IMR-90 (cell line): ENCODE measurements around the gene GRID2IP. TPM values are rescaled to one million over a fixed set of nuclear protein-coding genes. Genes with fewer than 3 reads are reported as not detected.
A peak's percentile ranks its signal among the peaks of the same experiment; 100 is the strongest.

Experiments
- ATAC-seq: fragments of 200-7000 bp; cut with Tn5 transposase; 2 replicates; pipeline ENCODE4 v1.9.1; 2020; ENCODE audit warnings: low read depth, mild to moderate bottlenecking, moderate library complexity
- BruUV-seq: library from RNA; stranded (reverse); fragments of 400-500 nt; replicated peaks from 2 replicates; lab custom pipeline; 2021; lab: Mats Ljungman, UMichigan
- CTCF ChIA-PET: fragments of 300-600 bp; formaldehyde crosslinking; extraction: SDS; loops from one replicate; lab custom pipeline; 2021; ENCODE audit warnings: antibody characterized with exemption; lab: Yijun Ruan, JAX
- POLR2A ChIA-PET: fragments of 300-600 bp; sonication (Branson Sonifier 250); formaldehyde crosslinking; loops from one replicate; lab custom pipeline; 2022; ENCODE audit warnings: antibody characterized with exemption; ENCODE audit not compliant: unreplicated experiment; lab: Charles Lee
- DNase-seq: peaks from one replicate; pipeline ENCODE4 v3.0.0; 2013
- H2AFZ ChIP-seq: replicated peaks from 2 replicates; pipeline ENCODE3; 2013; ENCODE audit warnings: low read length, mild to moderate bottlenecking; ENCODE audit not compliant: poor library complexity
- H2AK5ac ChIP-seq: 2 replicates; pipeline ENCODE4 v1.6.1; 2013; ENCODE audit warnings: low read depth, low read length, inconsistent platforms
- H2AK9ac ChIP-seq: replicated peaks from 2 replicates; pipeline ENCODE3; 2013; ENCODE audit warnings: mild to moderate bottlenecking, low read depth, low read length, moderate library complexity; ENCODE audit not compliant: poor library complexity
- H2BK120ac ChIP-seq: 2 replicates; pipeline ENCODE4 v1.6.1; 2013; ENCODE audit warnings: low read depth, low read length, inconsistent platforms
- H2BK15ac ChIP-seq: 3 replicates; pipeline ENCODE4 v1.6.1; 2013; ENCODE audit warnings: low read depth, low read length, inconsistent platforms
- H2BK20ac ChIP-seq: 2 replicates; pipeline ENCODE4 v1.6.1; 2013; ENCODE audit warnings: low read depth, mild to moderate bottlenecking, inconsistent platforms, low read length, moderate library complexity
- H2BK5ac ChIP-seq: 2 replicates; pipeline ENCODE4 v1.6.1; 2013; ENCODE audit warnings: mild to moderate bottlenecking, low read depth, low read length, inconsistent platforms; ENCODE audit not compliant: poor library complexity, severe bottlenecking
- H3K14ac ChIP-seq: replicated peaks from 2 replicates; pipeline ENCODE4 v1.6.1; 2013; ENCODE audit warnings: low read depth, low read length, inconsistent platforms
- H3K18ac ChIP-seq: 2 replicates; pipeline ENCODE4 v1.6.1; 2013; ENCODE audit warnings: low read depth, low read length, control low read depth
- H3K23ac ChIP-seq: 2 replicates; pipeline ENCODE4 v1.6.1; 2013; ENCODE audit warnings: low read depth, low read length, inconsistent platforms
- H3K27ac ChIP-seq: 2 replicates; pipeline ENCODE4 v1.5.1; 2013; ENCODE audit warnings: mild to moderate bottlenecking, control low read depth, low read length; ENCODE audit not compliant: insufficient read depth
- H3K27me3 ChIP-seq: 2 replicates; pipeline ENCODE4 v1.6.1; 2013; ENCODE audit warnings: low read length; ENCODE audit not compliant: control insufficient read depth, insufficient read depth
- H3K36me3 ChIP-seq: 2 replicates; pipeline ENCODE4 v1.6.1; 2013; ENCODE audit warnings: low read length, mixed read lengths; ENCODE audit not compliant: control insufficient read depth, insufficient read depth
- H3K4ac ChIP-seq: 2 replicates; pipeline ENCODE4 v1.6.1; 2013; ENCODE audit warnings: low read depth, low read length, inconsistent platforms
- H3K4me1 ChIP-seq: 2 replicates; pipeline ENCODE4 v1.6.1; 2013; ENCODE audit warnings: low read length, mixed read lengths; ENCODE audit not compliant: control insufficient read depth, insufficient read depth
- H3K4me2 ChIP-seq: 2 replicates; pipeline ENCODE4 v1.6.1; 2013; ENCODE audit warnings: low read depth, mild to moderate bottlenecking, control low read depth, low read length, moderate library complexity
- H3K4me3 ChIP-seq: 2 replicates; pipeline ENCODE4 v1.5.1; 2013; ENCODE audit warnings: low read depth, mild to moderate bottlenecking, control low read depth, low read length, moderate library complexity; ENCODE audit not compliant: insufficient read depth
- H3K56ac ChIP-seq: 2 replicates; pipeline ENCODE4 v1.6.1; 2013; ENCODE audit warnings: low read length, inconsistent platforms; ENCODE audit not compliant: insufficient read depth; ENCODE audit errors: extremely low read depth
- H3K79me1 ChIP-seq, 2 experiments: 2 replicates each; pipeline ENCODE4 v1.6.1; 2013; ENCODE audit warnings: low read length in 2 of 2, inconsistent platforms in 1 of 2, low read depth in 1 of 2
- H3K9ac ChIP-seq: 2 replicates; pipeline ENCODE4 v1.6.1; 2013; ENCODE audit warnings: low read depth, low read length, control low read depth
- H3K9me1 ChIP-seq: 2 replicates; pipeline ENCODE4 v1.6.1; 2013; ENCODE audit warnings: low read length, inconsistent platforms; ENCODE audit not compliant: insufficient read depth
- H3K9me3 ChIP-seq: 2 replicates; pipeline ENCODE4 v1.6.1; 2013; ENCODE audit warnings: low read length; ENCODE audit not compliant: control insufficient read depth, insufficient read depth
- H4K20me1 ChIP-seq: 2 replicates; pipeline ENCODE4 v1.6.1; 2013; ENCODE audit warnings: low read length, inconsistent platforms; ENCODE audit not compliant: insufficient read depth
- H4K5ac ChIP-seq: 2 replicates; pipeline ENCODE4 v1.6.1; 2013; ENCODE audit warnings: mild to moderate bottlenecking, low read depth, low read length, control low read depth
- H4K8ac ChIP-seq, 2 experiments: 2 replicates each; pipeline ENCODE4 v1.6.1; 2013; ENCODE audit warnings: low read depth in 2 of 2, low read length in 2 of 2, control low read depth in 1 of 2, inconsistent platforms in 1 of 2
- H4K91ac ChIP-seq: 2 replicates; pipeline ENCODE4 v1.6.1; 2013; ENCODE audit warnings: low read depth, low read length, inconsistent platforms; ENCODE audit not compliant: insufficient read depth
- BHLHE40 ChIP-seq: fragments of 150-350 bp; IDR thresholded peaks from 2 replicates; pipeline ENCODE4 v1.6.1; 2016; ENCODE audit warnings: mild to moderate bottlenecking, low read depth, low read length
- CEBPB ChIP-seq: IDR thresholded peaks from 2 replicates; pipeline ENCODE4 v1.6.1; 2012; ENCODE audit warnings: low read depth, low read length, improper control_type of control experiment
- CHD1 ChIP-seq: IDR thresholded peaks from 2 replicates; pipeline ENCODE4 v1.6.1; 2012; ENCODE audit warnings: low read depth, low read length, improper control_type of control experiment
- ELK1 ChIP-seq: fragments of 150-350 bp; IDR thresholded peaks from 2 replicates; pipeline ENCODE4 v1.6.1; 2016; ENCODE audit warnings: low read depth, mild to moderate bottlenecking, low read length, moderate library complexity, borderline replicate concordance
- FOS ChIP-seq: fragments of 150-350 bp; IDR thresholded peaks from 2 replicates; pipeline ENCODE4 v1.6.1; 2016; ENCODE audit warnings: low read depth, low read length
- MAFK ChIP-seq: IDR thresholded peaks from 2 replicates; pipeline ENCODE4 v1.6.1; 2012; ENCODE audit warnings: low read depth, low read length, improper control_type of control experiment
- MAZ ChIP-seq: IDR thresholded peaks from 2 replicates; pipeline ENCODE4 v1.6.1; 2012; ENCODE audit warnings: low read depth, mild to moderate bottlenecking, low read length, improper control_type of control experiment, moderate library complexity, borderline replicate concordance
- MXI1 ChIP-seq: IDR thresholded peaks from 2 replicates; pipeline ENCODE4 v1.6.1; 2012; ENCODE audit warnings: low read depth, mild to moderate bottlenecking, low read length, moderate library complexity, borderline replicate concordance
- NFE2L2 ChIP-seq: fragments of 150-350 bp; IDR thresholded peaks from 2 replicates; pipeline ENCODE4 v1.6.1; 2016; ENCODE audit warnings: low read depth, mild to moderate bottlenecking, low read length
- POLR2A ChIP-seq: IDR thresholded peaks from 2 replicates; pipeline ENCODE4 v1.6.1; 2012; ENCODE audit warnings: mild to moderate bottlenecking, low read depth, low read length
- RAD21 ChIP-seq: IDR thresholded peaks from 2 replicates; pipeline ENCODE4 v1.6.1; 2012; ENCODE audit warnings: low read length, improper control_type of control experiment
- RCOR1 ChIP-seq: IDR thresholded peaks from 2 replicates; pipeline ENCODE4 v1.6.1; 2012; ENCODE audit warnings: mild to moderate bottlenecking, low read length, improper control_type of control experiment; ENCODE audit not compliant: insufficient replicate concordance
- RFX5 ChIP-seq: IDR thresholded peaks from 2 replicates; pipeline ENCODE4 v1.8.0; 2012; ENCODE audit warnings: low read depth, mild to moderate bottlenecking, low read length, moderate library complexity
- SMC3 ChIP-seq: fragments of 150-350 bp; IDR thresholded peaks from 2 replicates; pipeline ENCODE4 v1.6.1; 2016; ENCODE audit warnings: low read depth, mild to moderate bottlenecking, antibody characterized with exemption, low read length, moderate library complexity
- USF2 ChIP-seq: fragments of 150-350 bp; IDR thresholded peaks from 2 replicates; pipeline ENCODE4 v1.6.1; 2017; ENCODE audit warnings: mild to moderate bottlenecking, antibody characterized with exemption, low read length, low read depth
- WGBS, 2 experiments: methylation state at CpG; one replicate each; pipeline versions ENCODE4 v1.1.5 to v1.1.7; 2013; ENCODE audit warnings: missing lambda C conversion rate in 2 of 2; ENCODE audit not compliant: insufficient read length in 1 of 2; ENCODE audit errors: extremely low coverage in 2 of 2; 5-methylcytosine and 5-hydroxymethylcytosine counted together
- dilution Hi-C: fragments of 300-500 bp; cut with HindIII; formaldehyde crosslinking; loops from one replicate; pipeline ENCODE4 v1.14.3; 2018; ENCODE audit warnings: low sequenced_read_pairs; ENCODE audit not compliant: unreplicated experiment
- in situ Hi-C: fragments of 300-500 bp; cut with MboI; formaldehyde crosslinking; loops from 3 replicates; pipeline ENCODE4 v1.14.3; 2019; ENCODE audit warnings: low sequenced_read_pairs, inconsistent platforms, mixed read lengths
- intact Hi-C: fragments of 100-400 bp; cut with micrococcal nuclease; formaldehyde crosslinking; loops from 2 replicates; pipeline ENCODE4 v1.10.0; 2022
- polyA plus RNA-seq, 3 experiments: library from polyadenylated mRNA; depleted of rRNA; stranded (reverse); fragments of >200 nt; gene quantifications; 2 replicates each; pipeline ENCODE4 v1.2.3, GENCODE V29; 2012; ENCODE audit warnings: low replicate concordance in 1 of 3
- total RNA-seq: library from RNA; depleted of rRNA; stranded (reverse); fragments of >200 nt; gene quantifications from 2 replicates; pipeline ENCODE4 v1.2.3, GENCODE V29; 2012
- TF ChIP-seq, protein P1 (sequence below): conservative IDR thresholded peaks from 2 replicates; pipeline ENCODE4 v1.5.1; 2012; ENCODE audit warnings: mild to moderate bottlenecking, low read depth, low read length, improper control_type of control experiment

Gene GRID2IP
- total and polyA plus RNA-seq, 2 of the 4 experiments (the other 2 are of a cell fraction): not detected

GRCh38 chr7:6460990-6461584, 90.2 kb downstream of the GRID2IP start:
- H3K79me1 ChIP-seq: peaks cover 18 to 40% of the 10 kb centered on the region in 2 experiments
- no peak overlapping the region for H2AFZ ChIP-seq
- no peaks in the 10 kb centered on the region for H3K27me3 ChIP-seq
- peaks cover 24% of the 10 kb centered on the region for H4K20me1 ChIP-seq
- H4K5ac ChIP-seq: no peak overlapping the region
- H3K36me3 ChIP-seq: peaks cover 32% of the 10 kb centered on the region
- no peak overlapping the region for H3K27ac ChIP-seq
- no peak overlapping the region for H3K56ac ChIP-seq
- H2BK120ac ChIP-seq: no peak overlapping the region
- ChIA-PET POLR2A (no interaction called here), CTCF (no interaction called here)
- no peak overlapping the region for H2AK9ac ChIP-seq
- dilution Hi-C loops (no loop called here), intact Hi-C loops (no loop called here), in situ Hi-C loops (no loop called here)
- no peak overlapping the region for H2AK5ac ChIP-seq
- H4K91ac ChIP-seq: no peak overlapping the region
- H4K8ac ChIP-seq: no peak overlapping the region
- no peak overlapping the region for H3K4ac ChIP-seq
- no peak for ATAC-seq
- no peaks in the 10 kb centered on the region for H3K4me1 ChIP-seq
- DNase-seq: no peak
- H3K14ac ChIP-seq: no peak overlapping the region
- TF ChIP-seq BHLHE40 (no peak), RCOR1 (no peak), CEBPB (no peak), POLR2A (no peak), NFE2L2 (no peak), MAFK (no peak), SMC3 (no peak), RFX5 (no peak), CHD1 (no peak), RAD21 (no peak), FOS (no peak), USF2 (no peak), ELK1 (no peak), MAZ (no peak), MXI1 (no peak)
- TF ChIP-seq, protein P1, sequence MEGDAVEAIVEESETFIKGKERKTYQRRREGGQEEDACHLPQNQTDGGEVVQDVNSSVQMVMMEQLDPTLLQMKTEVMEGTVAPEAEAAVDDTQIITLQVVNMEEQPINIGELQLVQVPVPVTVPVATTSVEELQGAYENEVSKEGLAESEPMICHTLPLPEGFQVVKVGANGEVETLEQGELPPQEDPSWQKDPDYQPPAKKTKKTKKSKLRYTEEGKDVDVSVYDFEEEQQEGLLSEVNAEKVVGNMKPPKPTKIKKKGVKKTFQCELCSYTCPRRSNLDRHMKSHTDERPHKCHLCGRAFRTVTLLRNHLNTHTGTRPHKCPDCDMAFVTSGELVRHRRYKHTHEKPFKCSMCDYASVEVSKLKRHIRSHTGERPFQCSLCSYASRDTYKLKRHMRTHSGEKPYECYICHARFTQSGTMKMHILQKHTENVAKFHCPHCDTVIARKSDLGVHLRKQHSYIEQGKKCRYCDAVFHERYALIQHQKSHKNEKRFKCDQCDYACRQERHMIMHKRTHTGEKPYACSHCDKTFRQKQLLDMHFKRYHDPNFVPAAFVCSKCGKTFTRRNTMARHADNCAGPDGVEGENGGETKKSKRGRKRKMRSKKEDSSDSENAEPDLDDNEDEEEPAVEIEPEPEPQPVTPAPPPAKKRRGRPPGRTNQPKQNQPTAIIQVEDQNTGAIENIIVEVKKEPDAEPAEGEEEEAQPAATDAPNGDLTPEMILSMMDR: no peak
- no peak overlapping the region for H2BK20ac ChIP-seq
- H3K9ac ChIP-seq: no peak overlapping the region
- no peak overlapping the region for H3K18ac ChIP-seq
- H3K9me1 ChIP-seq: peaks cover 3% of the 10 kb centered on the region; the same call in 1 of the 2 replicates
- WGBS, 2 experiments: no CpG with 5 or more reads among the region's 11 CpGs
- peak overlapping the region; percentile 36 for H2BK5ac ChIP-seq
- no peak overlapping the region for H3K4me2 ChIP-seq
- H2BK15ac ChIP-seq: no peak overlapping the region
- no TSS peak for BruUV-seq
- H3K9me3 ChIP-seq: no peaks in the 10 kb centered on the region
- H3K4me3 ChIP-seq: no peak overlapping the region
- H3K23ac ChIP-seq: no peak overlapping the region
